HL-60 (cell line): ENCODE data around the gene SCYGR8.

Experiments used
- DNase-seq, 2 experiments: peaks; one replicate each; pipeline ENCODE4 v3.0.0-alpha.2; 2010 to 2020; ENCODE audit warnings: low read depth in 1 of 2, low spot score in 1 of 2
- H3K27ac ChIP-seq: fragments of 250-450 bp; sonication (Bioruptor Pico); replicated peaks from 2 replicates; pipeline ENCODE4 v1.5.1; 2020; ENCODE audit warnings: mild to moderate bottlenecking, moderate library complexity
- H3K27me3 ChIP-seq: fragments of 250-450 bp; sonication (Bioruptor Pico); 2 replicates; pipeline ENCODE4 v1.5.1; 2021; ENCODE audit warnings: mild to moderate bottlenecking, moderate library complexity; ENCODE audit not compliant: insufficient read depth, poor library complexity, severe bottlenecking
- H3K4me3 ChIP-seq: replicated peaks from 2 replicates; pipeline ENCODE4 v1.5.1; 2011; ENCODE audit warnings: mild to moderate bottlenecking, control low read depth, low read length; ENCODE audit not compliant: insufficient read depth
- GABPA ChIP-seq: IDR thresholded peaks from 2 replicates; pipeline ENCODE4 v1.6.1; 2012; ENCODE audit warnings: low read depth
- POLR2AphosphoS5 ChIP-seq: IDR thresholded peaks from 2 replicates; pipeline ENCODE4 v1.6.1; 2012; ENCODE audit warnings: low read depth
- SPI1 ChIP-seq: IDR thresholded peaks from 2 replicates; pipeline ENCODE4 v1.6.1; 2012; ENCODE audit warnings: low read depth, mild to moderate bottlenecking, borderline replicate concordance
- long read RNA-seq: library from polyadenylated mRNA; unstranded; transcript quantifications from one replicate; pipeline ENCODE4 v2.0.0, GENCODE V29; 2020
- TF ChIP-seq, protein P1 (sequence below): IDR thresholded peaks from 2 replicates; pipeline ENCODE4 v1.6.1; 2012; ENCODE audit warnings: low read depth; ENCODE audit not compliant: insufficient replicate concordance
- TF ChIP-seq, protein P2 (sequence below): IDR thresholded peaks from one replicate; pipeline ENCODE4 v1.5.1; 2011; ENCODE audit warnings: low read length, control low read depth, inconsistent platforms; ENCODE audit not compliant: insufficient read depth

The SCYGR8 gene, protein sequence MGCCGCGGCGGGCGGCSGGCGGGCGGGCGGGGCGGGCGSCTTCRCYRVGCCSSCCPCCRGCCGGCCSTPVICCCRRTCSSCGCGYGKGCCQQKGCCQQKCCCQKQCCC
- long read RNA-seq: 0 reads

DNA sequence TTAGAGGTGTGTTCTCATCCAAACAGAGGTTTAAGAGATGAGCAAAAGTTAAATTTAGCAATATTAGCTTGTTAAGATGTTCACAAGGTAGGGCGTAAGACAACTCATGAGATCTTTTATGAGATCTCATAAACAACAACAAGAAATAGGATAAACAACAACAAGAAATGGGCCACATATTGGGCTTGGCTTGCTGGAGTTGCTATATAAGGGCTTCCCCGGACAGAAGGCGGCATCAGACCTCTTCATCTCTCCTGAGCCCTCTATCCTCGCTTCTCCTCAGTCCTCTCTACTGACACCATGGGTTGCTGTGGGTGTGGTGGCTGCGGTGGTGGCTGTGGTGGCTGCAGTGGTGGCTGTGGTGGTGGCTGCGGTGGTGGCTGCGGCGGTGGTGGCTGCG, at the start of gene SCYGR8:
Gene SCYGR8, plus strand, starts transcription at position 301 of the 400 bp plus-strand sequence. Its CDS starts 0 bp downstream, at position 301.
- DNase-seq: no peak
- Histone ChIP-seq H3K27me3 (no peaks in the 10 kb centered on the region), H3K27ac (no peak within 1 kb of the TSS), H3K4me3 (no peak within 1 kb of the TSS)
- TF ChIP-seq, protein P1, sequence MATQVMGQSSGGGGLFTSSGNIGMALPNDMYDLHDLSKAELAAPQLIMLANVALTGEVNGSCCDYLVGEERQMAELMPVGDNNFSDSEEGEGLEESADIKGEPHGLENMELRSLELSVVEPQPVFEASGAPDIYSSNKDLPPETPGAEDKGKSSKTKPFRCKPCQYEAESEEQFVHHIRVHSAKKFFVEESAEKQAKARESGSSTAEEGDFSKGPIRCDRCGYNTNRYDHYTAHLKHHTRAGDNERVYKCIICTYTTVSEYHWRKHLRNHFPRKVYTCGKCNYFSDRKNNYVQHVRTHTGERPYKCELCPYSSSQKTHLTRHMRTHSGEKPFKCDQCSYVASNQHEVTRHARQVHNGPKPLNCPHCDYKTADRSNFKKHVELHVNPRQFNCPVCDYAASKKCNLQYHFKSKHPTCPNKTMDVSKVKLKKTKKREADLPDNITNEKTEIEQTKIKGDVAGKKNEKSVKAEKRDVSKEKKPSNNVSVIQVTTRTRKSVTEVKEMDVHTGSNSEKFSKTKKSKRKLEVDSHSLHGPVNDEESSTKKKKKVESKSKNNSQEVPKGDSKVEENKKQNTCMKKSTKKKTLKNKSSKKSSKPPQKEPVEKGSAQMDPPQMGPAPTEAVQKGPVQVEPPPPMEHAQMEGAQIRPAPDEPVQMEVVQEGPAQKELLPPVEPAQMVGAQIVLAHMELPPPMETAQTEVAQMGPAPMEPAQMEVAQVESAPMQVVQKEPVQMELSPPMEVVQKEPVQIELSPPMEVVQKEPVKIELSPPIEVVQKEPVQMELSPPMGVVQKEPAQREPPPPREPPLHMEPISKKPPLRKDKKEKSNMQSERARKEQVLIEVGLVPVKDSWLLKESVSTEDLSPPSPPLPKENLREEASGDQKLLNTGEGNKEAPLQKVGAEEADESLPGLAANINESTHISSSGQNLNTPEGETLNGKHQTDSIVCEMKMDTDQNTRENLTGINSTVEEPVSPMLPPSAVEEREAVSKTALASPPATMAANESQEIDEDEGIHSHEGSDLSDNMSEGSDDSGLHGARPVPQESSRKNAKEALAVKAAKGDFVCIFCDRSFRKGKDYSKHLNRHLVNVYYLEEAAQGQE: no peak
- TF ChIP-seq POLR2AphosphoS5 (no peak), SPI1 (no peak), GABPA (no peak)
- TF ChIP-seq, protein P2, sequence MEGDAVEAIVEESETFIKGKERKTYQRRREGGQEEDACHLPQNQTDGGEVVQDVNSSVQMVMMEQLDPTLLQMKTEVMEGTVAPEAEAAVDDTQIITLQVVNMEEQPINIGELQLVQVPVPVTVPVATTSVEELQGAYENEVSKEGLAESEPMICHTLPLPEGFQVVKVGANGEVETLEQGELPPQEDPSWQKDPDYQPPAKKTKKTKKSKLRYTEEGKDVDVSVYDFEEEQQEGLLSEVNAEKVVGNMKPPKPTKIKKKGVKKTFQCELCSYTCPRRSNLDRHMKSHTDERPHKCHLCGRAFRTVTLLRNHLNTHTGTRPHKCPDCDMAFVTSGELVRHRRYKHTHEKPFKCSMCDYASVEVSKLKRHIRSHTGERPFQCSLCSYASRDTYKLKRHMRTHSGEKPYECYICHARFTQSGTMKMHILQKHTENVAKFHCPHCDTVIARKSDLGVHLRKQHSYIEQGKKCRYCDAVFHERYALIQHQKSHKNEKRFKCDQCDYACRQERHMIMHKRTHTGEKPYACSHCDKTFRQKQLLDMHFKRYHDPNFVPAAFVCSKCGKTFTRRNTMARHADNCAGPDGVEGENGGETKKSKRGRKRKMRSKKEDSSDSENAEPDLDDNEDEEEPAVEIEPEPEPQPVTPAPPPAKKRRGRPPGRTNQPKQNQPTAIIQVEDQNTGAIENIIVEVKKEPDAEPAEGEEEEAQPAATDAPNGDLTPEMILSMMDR: no peak

DNA sequence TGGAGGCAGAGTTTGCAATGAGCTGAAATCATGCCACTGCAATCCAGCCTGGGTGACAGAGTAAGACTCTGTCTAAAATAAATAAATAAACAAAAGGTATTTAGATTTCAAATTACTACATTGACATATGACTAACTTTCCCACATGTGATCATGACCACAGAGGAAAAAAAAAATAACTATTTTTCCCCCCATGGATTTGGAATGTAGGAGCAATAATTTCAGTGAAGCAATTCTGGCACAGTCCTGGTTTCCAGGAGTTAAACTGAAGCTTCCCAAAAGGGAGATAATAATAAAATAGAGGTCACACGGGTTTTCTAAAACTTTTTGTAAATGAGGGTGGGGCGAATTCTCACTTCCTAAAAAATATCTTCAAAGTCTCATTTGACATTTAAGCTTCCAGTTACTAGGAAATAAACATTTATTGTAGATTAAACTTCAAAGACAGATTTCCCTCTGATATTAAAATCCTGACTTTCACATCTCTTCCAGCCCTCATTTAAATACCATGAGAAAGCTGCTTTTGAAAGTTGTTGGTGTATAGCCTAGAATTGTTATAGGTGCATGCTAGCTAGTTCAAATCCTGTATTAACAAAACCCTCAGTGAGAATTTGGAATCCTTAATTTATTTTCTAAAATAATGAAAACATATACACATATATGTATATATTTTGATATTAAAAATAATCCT, 48.6 kb upstream of the SCYGR8 start:
- TF ChIP-seq GABPA (no peak), SPI1 (no peak), POLR2AphosphoS5 (no peak)
- TF ChIP-seq, protein P2: no peak
- TF ChIP-seq, protein P1: no peak

DNA sequence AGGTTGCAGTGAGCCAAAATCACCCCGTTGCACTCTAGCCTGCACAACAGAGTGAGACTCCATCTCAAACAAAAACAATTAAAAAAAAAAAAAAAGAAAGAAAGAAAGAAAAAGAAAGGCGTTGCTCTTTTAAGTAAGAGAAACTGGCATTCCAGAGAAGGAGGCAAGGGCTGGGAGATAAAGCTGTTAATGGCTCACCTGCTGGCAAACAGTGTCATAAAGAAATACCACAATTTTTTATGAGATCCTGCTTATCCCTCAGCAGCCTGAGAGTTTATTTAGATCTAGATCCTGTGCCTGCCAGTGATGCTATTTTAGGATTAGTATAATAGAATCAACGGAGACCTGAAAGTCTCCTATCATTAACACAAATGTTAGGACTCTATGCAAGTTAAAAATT, 44.1 kb upstream of the SCYGR8 start:
- Histone ChIP-seq H3K4me3 (no peak overlapping the region), H3K27me3 (no peaks in the 10 kb centered on the region), H3K27ac (no peak overlapping the region)
- DNase-seq: no peak
- TF ChIP-seq GABPA (no peak), POLR2AphosphoS5 (no peak), SPI1 (no peak)
- TF ChIP-seq, protein P1: no peak
- TF ChIP-seq, protein P2: no peak

More for the DNA sequence above, 48.6 kb upstream of the SCYGR8 start:
- Histone ChIP-seq H3K4me3 (no peak overlapping the region), H3K27ac (no peak overlapping the region), H3K27me3 (peaks cover 4% of the 10 kb centered on the region)
- no peak for DNase-seq
